Skeletal muscle tissue (tissue), 4 donors: ENCODE measurements around the gene SIN3A. TPM values are rescaled to one million over a fixed set of nuclear protein-coding genes. Genes with fewer than 3 reads are reported as not detected.
"Not testable (repeated sequence)": the region's sequence is repeated elsewhere in the genome, so short reads cannot be mapped to it uniquely, and the experiment has no call there.

Experiments used
- H3K27ac ChIP-seq: one replicate; pipeline ENCODE4 v1.7.0; 2013; ENCODE audit warnings: mild to moderate bottlenecking, low read depth, low read length, inconsistent platforms
- H3K27me3 ChIP-seq, 3 donors: one replicate each; pipeline ENCODE4 v1.7.0; 2013; ENCODE audit warnings: low read length in 3 of 3; ENCODE audit not compliant: control insufficient read depth in 3 of 3, insufficient read depth in 3 of 3
- H3K36me3 ChIP-seq, 3 donors: one replicate each; pipeline ENCODE4 v1.7.0; 2013; ENCODE audit warnings: low read length in 3 of 3; ENCODE audit not compliant: control insufficient read depth in 3 of 3, insufficient read depth in 3 of 3
- H3K4me1 ChIP-seq, 3 donors: one replicate each; pipeline ENCODE4 v1.7.0; 2013; ENCODE audit warnings: low read length in 3 of 3, mild to moderate bottlenecking in 3 of 3; ENCODE audit not compliant: control insufficient read depth in 3 of 3, insufficient read depth in 3 of 3
- H3K4me3 ChIP-seq, 3 donors: one replicate each; pipeline ENCODE4 v1.7.0; 2013; ENCODE audit warnings: low read length in 3 of 3
- H3K9ac ChIP-seq, 3 donors: one replicate each; pipeline ENCODE4 v1.7.0; 2013; ENCODE audit warnings: low read length in 3 of 3, mild to moderate bottlenecking in 3 of 3, moderate library complexity in 2 of 3, low read depth in 1 of 3
- H3K9me3 ChIP-seq, 3 donors: one replicate each; pipeline ENCODE4 v1.7.0; 2013; ENCODE audit warnings: low read length in 3 of 3; ENCODE audit not compliant: control insufficient read depth in 3 of 3
- total RNA-seq: library from RNA; depleted of rRNA; stranded (reverse); fragments of >200 nt; gene quantifications from one replicate; pipeline ENCODE4 v1.2.3, GENCODE V29; 2014
- donor health status: Osteomylitis.

SIN3A gene
- total RNA-seq: 40.7 TPM

DNA sequence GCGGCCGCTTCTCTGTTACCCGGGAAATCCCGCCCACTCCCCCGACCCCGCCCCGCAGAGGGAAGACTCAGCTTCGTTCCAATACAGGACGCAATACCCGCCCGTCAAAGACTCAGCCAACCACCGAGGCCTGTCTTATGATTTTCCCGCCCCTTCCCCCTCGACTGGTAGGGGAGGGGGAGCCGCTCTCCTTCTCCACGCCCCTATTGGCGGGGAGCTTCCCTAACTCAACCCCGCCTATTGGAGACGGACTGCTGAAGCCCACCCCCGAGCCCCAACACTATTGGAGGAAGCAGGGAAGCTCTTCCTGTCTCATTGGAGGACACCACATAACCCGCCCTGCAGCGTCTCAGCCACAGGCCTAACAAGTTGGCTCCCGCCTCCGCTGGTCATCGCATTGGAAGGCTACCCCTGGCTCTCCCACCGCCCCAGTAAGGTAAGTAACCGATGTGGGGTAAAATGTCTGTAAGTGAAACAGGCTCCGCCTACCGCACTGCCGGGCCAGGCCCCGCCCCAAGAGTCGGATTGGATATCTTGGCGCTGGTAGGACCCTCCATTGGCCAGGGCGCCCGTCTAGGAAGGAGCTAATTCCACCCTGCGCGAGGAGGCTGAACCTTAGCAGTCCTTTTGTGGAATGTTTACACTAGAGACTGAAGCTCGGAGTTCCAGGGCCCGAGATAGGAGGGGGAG lies at the start of gene SIN3A:
Gene SIN3A (minus strand): TSS at position 17 of the 690 bp plus-strand sequence. CDS start 21,315 bp downstream, outside the sequence.
- Histone ChIP-seq H3K4me1 (peaks cover 27 to 50% (median 41%) of the 10 kb centered on the region in 3 donors), H3K9me3 (no peaks in the 10 kb centered on the region), H3K4me3 (peak within 1 kb of the TSS; percentile 93 to 97 (median 96)), H3K36me3 (peaks cover 0 to 2% (median 0%) of the 10 kb centered on the region in 3 donors), H3K27ac (peak within 1 kb of the TSS; percentile 99), H3K27me3 (no peaks in the 10 kb centered on the region), H3K9ac (peak within 1 kb of the TSS; percentile 99)

DNA sequence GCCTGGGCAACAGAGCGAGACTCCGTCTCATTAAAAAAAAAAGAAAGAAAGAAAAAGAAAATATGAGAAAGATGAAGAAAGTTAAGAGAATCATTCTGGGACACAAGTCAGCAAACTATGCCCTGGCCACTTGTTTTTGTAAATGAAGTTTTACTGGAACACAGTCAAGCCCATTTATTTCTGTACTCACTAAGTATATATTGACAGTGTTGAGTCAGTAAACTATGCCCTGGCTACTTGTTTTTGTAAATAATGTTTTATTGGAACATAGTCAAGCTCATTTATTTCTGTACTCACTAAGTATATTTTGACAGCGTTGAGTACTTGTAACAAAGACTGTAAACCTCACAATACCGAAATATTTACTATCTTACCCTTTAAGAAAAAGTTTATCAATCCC lies 42.2 kb upstream of the SIN3A start:
- Histone ChIP-seq H3K4me3 (no peak overlapping the region), H3K9me3 (peaks cover 0 to 2% (median 0%) of the 10 kb centered on the region in 3 donors), H3K4me1 (no peaks in the 10 kb centered on the region), H3K27me3 (no peaks in the 10 kb centered on the region), H3K9ac (no peak overlapping the region), H3K36me3 (peaks cover 3 to 10% (median 4%) of the 10 kb centered on the region in 3 donors), H3K27ac (no peak overlapping the region)

DNA sequence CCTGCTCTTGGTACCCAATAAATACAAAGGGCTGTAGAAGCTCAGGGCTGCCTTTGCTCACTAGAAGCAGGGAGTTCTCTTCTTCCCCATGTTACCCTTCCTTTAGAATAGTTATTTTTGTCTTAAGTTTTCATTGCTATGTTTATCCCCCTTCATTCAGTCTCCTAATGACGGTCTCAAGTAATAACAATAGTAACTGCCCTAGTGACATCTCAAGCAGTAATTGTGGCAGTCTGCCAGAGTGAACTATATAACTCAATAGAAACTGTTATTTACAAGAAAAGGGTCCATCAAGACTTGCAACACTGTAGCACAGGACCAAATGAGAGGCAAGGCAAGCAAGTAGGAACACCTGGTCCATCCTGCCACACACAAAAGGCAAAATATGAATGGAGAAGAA lies 32.5 kb upstream of the SIN3A start:
- Histone ChIP-seq H3K4me1 (no peaks in the 10 kb centered on the region), H3K27me3 (no peaks in the 10 kb centered on the region), H3K9ac (no peak overlapping the region), H3K4me3 (no peak overlapping the region), H3K9me3 (no peaks in the 10 kb centered on the region), H3K36me3 (peaks cover 0 to 7% (median 5%) of the 10 kb centered on the region in 3 donors), H3K27ac (no peak overlapping the region)

DNA sequence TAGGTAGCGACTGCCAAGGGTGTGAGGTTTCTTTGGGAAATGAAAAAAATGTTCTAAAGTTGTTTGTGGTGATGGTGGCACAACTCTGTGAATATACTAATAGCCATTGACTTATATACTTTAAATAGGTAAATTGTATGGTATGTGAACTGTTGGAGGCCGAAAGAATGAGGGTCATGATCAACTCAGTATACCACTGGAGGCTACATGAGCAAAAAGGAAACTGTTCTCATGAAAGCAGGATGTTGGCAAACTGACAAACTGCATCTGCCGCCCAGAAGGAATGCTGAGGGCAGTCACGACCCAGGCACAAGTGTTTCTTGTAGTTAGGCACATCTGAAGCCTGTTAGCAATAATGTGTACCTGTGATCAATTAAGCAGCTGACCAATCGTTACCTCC lies 32.1 kb upstream of the SIN3A start:
- H3K4me3 ChIP-seq, H3K27ac ChIP-seq, H3K27me3 ChIP-seq, H3K9me3 ChIP-seq, H3K36me3 ChIP-seq, H3K4me1 ChIP-seq, H3K9ac ChIP-seq: not testable (repeated sequence)

DNA sequence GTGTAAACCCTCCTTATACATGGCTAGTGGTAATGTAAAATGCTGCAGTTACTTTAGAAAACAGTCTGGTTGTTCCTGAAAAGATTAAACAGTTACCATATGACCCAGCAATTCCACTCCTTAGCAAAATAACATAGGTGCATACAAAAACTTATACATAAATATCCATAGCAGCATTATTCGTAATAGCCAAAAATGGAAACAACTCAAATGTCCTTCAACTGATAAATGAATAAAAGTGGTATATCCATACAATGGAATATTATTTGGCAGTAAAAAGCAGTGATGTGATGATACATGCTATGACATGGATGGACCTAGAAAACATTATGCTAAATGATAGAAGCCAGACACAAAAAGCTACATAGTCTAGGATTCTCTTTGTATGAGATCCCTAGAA lies 31.6 kb upstream of the SIN3A start:
- H3K4me3 ChIP-seq: no peak overlapping the region
- H3K36me3 ChIP-seq: peaks cover 4 to 7% (median 5%) of the 10 kb centered on the region in 3 donors
- H3K27me3 ChIP-seq: no peaks in the 10 kb centered on the region
- H3K4me1 ChIP-seq: no peaks in the 10 kb centered on the region
- no peak overlapping the region for H3K9ac ChIP-seq
- H3K9me3 ChIP-seq: no peaks in the 10 kb centered on the region
- H3K27ac ChIP-seq: no peak overlapping the region

DNA sequence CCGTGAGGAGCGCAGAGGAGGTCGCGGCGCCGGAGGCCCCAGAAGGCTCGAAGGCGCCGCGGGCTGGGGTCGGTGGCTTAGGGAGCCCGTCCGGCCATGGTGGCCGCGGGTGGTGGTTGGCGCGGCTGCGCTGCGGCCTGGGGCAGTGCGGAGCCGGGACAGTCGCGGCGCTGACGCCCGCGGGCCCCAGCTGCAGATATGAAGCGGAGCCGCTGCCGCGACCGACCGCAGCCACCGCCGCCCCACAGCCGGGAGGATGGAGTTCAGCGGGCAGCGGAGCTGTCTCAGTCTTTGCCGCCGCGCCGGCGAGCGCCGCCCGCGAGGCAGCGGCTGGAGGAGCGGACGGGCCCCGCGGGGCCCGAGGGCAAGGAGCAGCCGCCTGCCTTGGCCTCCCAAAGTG lies 29.0 kb upstream of the SIN3A start:
- not testable (repeated sequence) for H3K36me3 ChIP-seq, H3K27ac ChIP-seq, H3K4me3 ChIP-seq, H3K4me1 ChIP-seq, H3K9me3 ChIP-seq, H3K27me3 ChIP-seq, H3K9ac ChIP-seq

DNA sequence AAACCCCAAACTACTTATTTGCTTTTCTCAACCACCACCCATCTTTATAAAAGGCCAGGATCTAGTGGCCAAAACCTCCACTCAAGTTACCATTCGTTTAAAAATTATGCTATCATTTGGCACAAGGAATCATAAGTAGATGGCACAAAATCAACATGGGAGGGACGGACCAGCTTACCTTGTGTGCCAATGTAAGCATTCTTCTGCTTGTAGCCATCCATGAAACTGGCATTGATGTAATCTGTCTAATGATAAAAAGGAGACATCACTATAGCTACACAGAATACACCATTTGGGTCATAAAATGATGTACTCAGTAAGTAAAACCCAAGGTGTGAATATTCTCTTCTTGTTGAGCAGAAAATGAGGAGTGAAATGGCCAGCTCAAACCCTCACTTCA lies 28.2 kb upstream of the SIN3A start:
- H3K36me3 ChIP-seq: peaks cover 5 to 7% (median 6%) of the 10 kb centered on the region in 3 donors

DNA sequence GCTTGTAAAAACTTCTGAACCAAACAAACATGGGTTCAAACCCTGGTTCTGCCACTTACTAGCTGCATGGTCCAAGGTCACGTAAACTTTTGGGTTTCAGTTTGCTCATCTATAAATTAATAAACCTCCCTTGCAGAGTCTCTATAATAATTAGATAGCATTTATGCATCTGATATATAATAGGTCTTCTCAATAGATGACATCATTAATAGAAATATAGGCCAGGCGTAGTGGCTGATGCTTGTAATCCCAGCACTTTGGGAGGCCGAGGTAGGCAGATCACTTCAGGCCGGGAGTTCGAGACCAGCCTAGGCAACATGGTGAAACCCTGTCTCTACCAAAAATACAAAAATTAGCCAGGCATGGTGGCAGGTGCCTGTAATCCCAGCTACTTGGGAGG lies 25.6 kb upstream of the SIN3A start:
- not testable (repeated sequence) for H3K27ac ChIP-seq
- peaks cover 7 to 16% (median 13%) of the 10 kb centered on the region in 3 donors for H3K36me3 ChIP-seq

More for the DNA sequence above, 28.2 kb upstream of the SIN3A start:
- Histone ChIP-seq H3K9me3 (no peaks in the 10 kb centered on the region), H3K9ac (no peak overlapping the region), H3K27ac (no peak overlapping the region), H3K4me1 (no peaks in the 10 kb centered on the region), H3K27me3 (no peaks in the 10 kb centered on the region), H3K4me3 (no peak overlapping the region)

DNA sequence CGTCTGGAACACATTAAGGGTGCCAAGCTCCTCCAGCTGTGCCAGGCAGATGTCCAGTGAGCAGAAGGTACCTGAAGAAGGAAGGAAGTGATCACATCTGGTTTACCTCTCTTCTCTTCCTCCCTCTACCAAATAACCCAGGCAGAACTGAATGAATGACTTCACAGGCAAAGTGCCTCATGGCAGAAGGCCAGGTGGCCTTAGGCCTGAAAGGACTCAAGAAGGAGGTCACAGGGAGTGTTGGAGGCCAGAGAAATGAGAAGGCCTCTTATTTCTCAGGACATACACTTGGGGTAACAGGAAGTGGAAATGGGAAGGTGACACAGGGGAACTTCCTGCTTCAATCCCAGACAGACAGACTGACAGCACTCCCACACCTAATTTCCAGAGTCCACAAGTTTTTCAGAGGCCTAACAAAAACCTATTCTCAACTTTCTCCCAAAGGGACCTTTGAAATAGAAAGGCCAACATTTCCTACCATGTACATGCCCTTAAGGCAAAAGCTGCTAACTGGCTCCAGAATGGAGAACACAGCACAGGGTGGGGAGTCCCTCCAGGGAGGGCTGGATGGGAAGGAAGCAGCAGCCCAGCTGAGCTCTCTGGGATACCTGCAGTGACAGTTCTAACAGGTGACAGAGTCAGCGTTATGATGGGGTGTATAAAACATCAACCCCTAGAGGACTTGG lies 17.6 kb upstream of the SIN3A start:
- Histone ChIP-seq H3K9ac (no peak overlapping the region), H3K4me1 (peaks cover 0 to 5% (median 4%) of the 10 kb centered on the region in 3 donors), H3K4me3 (no peak overlapping the region), H3K9me3 (no peaks in the 10 kb centered on the region), H3K27me3 (no peaks in the 10 kb centered on the region), H3K36me3 (peaks cover 19 to 46% (median 33%) of the 10 kb centered on the region in 3 donors), H3K27ac (no peak overlapping the region)

More for the DNA sequence above, 25.6 kb upstream of the SIN3A start:
- not testable (repeated sequence) for H3K27me3 ChIP-seq, H3K9me3 ChIP-seq, H3K9ac ChIP-seq, H3K4me1 ChIP-seq, H3K4me3 ChIP-seq

DNA sequence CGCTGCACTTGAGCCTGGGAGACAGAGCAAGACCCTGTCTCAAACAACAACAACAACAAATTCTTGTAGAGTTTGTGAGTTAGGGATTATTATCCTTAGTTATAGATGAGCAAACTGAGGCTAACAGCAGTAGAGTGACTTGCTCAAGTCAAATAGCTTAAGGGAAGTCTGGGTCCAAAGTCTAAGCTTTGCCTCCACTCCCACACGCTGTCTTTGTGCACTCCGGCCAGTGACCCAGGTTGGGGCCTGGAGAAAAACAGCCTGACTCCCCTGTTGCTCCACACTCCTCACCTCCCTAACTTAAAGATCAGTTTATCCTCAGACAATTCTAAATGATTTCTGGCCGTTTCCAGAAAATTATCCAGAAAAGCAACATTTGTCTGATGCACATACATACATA lies 9.2 kb upstream of the SIN3A start:
- Histone ChIP-seq H3K36me3 (no peaks in the 10 kb centered on the region), H3K4me3 (no peak overlapping the region), H3K9me3 (no peaks in the 10 kb centered on the region), H3K9ac (no peak overlapping the region), H3K4me1 (peaks cover 4 to 13% (median 4%) of the 10 kb centered on the region in 3 donors), H3K27ac (no peak overlapping the region), H3K27me3 (no peaks in the 10 kb centered on the region)
